Body of pancreas (tissue), 4 donors: Measurements from ENCODE around the gene OR9I1.

Experiments used
- POLR2A ChIP-seq, 3 donors: fragments of 450-650 bp; IDR thresholded peaks; one replicate each; pipeline ENCODE4 v1.6.1; 2016; ENCODE audit warnings: antibody characterized with exemption in 3 of 3, mild to moderate bottlenecking in 2 of 3
- TF ChIP-seq, protein P1 (sequence below), 7 experiments: fragments of 450-650 bp in 4 of 7; fragments of 200-600 bp in 3 of 7; sonication (generic) in 3 of 7; IDR thresholded peaks; one replicate each; pipeline ENCODE4 v1.5.1; 2016 to 2019; ENCODE audit warnings: antibody characterized with exemption in 7 of 7

- TF ChIP-seq POLR2A (IDR thresholded peaks at IDR 0.05): no peak
- TF ChIP-seq, protein P1, sequence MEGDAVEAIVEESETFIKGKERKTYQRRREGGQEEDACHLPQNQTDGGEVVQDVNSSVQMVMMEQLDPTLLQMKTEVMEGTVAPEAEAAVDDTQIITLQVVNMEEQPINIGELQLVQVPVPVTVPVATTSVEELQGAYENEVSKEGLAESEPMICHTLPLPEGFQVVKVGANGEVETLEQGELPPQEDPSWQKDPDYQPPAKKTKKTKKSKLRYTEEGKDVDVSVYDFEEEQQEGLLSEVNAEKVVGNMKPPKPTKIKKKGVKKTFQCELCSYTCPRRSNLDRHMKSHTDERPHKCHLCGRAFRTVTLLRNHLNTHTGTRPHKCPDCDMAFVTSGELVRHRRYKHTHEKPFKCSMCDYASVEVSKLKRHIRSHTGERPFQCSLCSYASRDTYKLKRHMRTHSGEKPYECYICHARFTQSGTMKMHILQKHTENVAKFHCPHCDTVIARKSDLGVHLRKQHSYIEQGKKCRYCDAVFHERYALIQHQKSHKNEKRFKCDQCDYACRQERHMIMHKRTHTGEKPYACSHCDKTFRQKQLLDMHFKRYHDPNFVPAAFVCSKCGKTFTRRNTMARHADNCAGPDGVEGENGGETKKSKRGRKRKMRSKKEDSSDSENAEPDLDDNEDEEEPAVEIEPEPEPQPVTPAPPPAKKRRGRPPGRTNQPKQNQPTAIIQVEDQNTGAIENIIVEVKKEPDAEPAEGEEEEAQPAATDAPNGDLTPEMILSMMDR (IDR thresholded peaks at IDR 0.05): no peak
Measured at GRCh38 chr11:58127350-58127749, 2.0 kb upstream of the OR9I1 start.
